KMS-11 (cell line): ENCODE results near the gene IQCM.

Source experiments
- H2AFZ ChIP-seq: fragments of 200-600 bp; sonication (generic); 2 replicates; pipeline ENCODE4 v1.6.1; 2016; ENCODE audit warnings: antibody characterized with exemption, mixed run types, low read depth
- H3K27ac ChIP-seq: fragments of 200-600 bp; sonication (generic); 2 replicates; pipeline ENCODE4 v1.6.1; 2016; ENCODE audit warnings: mild to moderate bottlenecking, mixed run types
- H3K27me3 ChIP-seq: fragments of 200-600 bp; sonication (generic); 2 replicates; pipeline ENCODE4 v1.6.1; 2017; ENCODE audit warnings: mild to moderate bottlenecking, low read depth, mixed run types, moderate library complexity; ENCODE audit not compliant: insufficient read depth
- H3K36me3 ChIP-seq: fragments of 200-600 bp; sonication (generic); 2 replicates; pipeline ENCODE4 v1.6.1; 2017; ENCODE audit warnings: mild to moderate bottlenecking, mixed run types; ENCODE audit not compliant: insufficient read depth
- H3K4me1 ChIP-seq: fragments of 200-600 bp; sonication (generic); 2 replicates; pipeline ENCODE4 v1.6.1; 2016; ENCODE audit warnings: mild to moderate bottlenecking, low read depth, mixed run types; ENCODE audit not compliant: poor library complexity, severe bottlenecking
- H3K4me2 ChIP-seq: fragments of 200-600 bp; sonication (generic); 2 replicates; pipeline ENCODE4 v1.7.0; 2016; ENCODE audit warnings: mild to moderate bottlenecking, mixed run types
- H3K4me3 ChIP-seq: fragments of 200-600 bp; sonication (generic); IDR thresholded peaks from 2 replicates; pipeline ENCODE4 v1.6.1; 2017; ENCODE audit warnings: low read depth, low read length, mixed read lengths; ENCODE audit not compliant: insufficient read depth
- H3K79me2 ChIP-seq: fragments of 200-600 bp; sonication (generic); 2 replicates; pipeline ENCODE4 v1.6.1; 2016; ENCODE audit warnings: low read depth, mixed run types; ENCODE audit not compliant: insufficient read depth
- H3K9ac ChIP-seq: fragments of 200-600 bp; sonication (generic); 2 replicates; pipeline ENCODE4 v1.6.1; 2016; ENCODE audit warnings: mild to moderate bottlenecking, mixed run types
- H4K20me1 ChIP-seq: fragments of 200-600 bp; sonication (generic); 2 replicates; pipeline ENCODE4 v1.6.1; 2016; ENCODE audit warnings: mild to moderate bottlenecking, mixed run types; ENCODE audit not compliant: insufficient read depth
- TF ChIP-seq, protein P1 (sequence below): fragments of 200-600 bp; sonication (generic); conservative IDR thresholded peaks from 2 replicates; pipeline ENCODE4 v1.6.1; 2017; ENCODE audit warnings: low read depth, mild to moderate bottlenecking, antibody characterized with exemption, low read length, moderate library complexity, mixed read lengths

The IQCM gene

DNA sequence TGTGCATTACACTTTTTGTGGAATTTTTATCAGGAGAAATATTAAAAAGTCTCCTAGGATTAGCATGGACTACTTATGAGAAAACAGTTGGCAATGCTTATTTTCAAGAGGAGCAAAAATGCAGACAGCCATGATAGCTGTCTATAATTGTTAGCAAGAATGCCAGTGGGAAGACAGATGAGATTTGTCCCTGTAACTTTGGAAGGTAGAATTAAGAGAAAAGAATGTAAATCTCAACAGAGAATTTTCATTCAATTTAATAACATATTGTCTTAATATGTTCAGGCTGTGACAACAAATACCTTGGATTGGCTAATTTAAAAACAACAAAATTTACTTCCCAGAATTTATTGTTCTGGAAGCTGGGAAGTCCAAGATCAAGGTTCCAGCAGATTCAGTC is 349.2 kb downstream of the IQCM start:
- H3K9ac ChIP-seq, result no peak overlapping the region
- H3K79me2 ChIP-seq, result no peaks in the 10 kb centered on the region
- H3K27me3 ChIP-seq, result no peaks in the 10 kb centered on the region
- no peaks in the 10 kb centered on the region for H4K20me1 ChIP-seq
- H2AFZ ChIP-seq, result no peak overlapping the region
- TF ChIP-seq, protein P1, sequence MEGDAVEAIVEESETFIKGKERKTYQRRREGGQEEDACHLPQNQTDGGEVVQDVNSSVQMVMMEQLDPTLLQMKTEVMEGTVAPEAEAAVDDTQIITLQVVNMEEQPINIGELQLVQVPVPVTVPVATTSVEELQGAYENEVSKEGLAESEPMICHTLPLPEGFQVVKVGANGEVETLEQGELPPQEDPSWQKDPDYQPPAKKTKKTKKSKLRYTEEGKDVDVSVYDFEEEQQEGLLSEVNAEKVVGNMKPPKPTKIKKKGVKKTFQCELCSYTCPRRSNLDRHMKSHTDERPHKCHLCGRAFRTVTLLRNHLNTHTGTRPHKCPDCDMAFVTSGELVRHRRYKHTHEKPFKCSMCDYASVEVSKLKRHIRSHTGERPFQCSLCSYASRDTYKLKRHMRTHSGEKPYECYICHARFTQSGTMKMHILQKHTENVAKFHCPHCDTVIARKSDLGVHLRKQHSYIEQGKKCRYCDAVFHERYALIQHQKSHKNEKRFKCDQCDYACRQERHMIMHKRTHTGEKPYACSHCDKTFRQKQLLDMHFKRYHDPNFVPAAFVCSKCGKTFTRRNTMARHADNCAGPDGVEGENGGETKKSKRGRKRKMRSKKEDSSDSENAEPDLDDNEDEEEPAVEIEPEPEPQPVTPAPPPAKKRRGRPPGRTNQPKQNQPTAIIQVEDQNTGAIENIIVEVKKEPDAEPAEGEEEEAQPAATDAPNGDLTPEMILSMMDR, result no peak
- H3K27ac ChIP-seq, result no peak overlapping the region
- no peak overlapping the region for H3K4me2 ChIP-seq
- H3K36me3 ChIP-seq, result no peaks in the 10 kb centered on the region
- H3K4me3 ChIP-seq, result no peak overlapping the region
- no peaks in the 10 kb centered on the region for H3K4me1 ChIP-seq

- no peaks in the 10 kb centered on the region for H4K20me1 ChIP-seq
These were observed 349.7 kb downstream of the IQCM start for GRCh38 chr4:149465955-149466354.

GRCh38 chr4:149443537-149443936 is 372.1 kb downstream of the IQCM start:
- H3K36me3 ChIP-seq, result no peaks in the 10 kb centered on the region
- H2AFZ ChIP-seq, result no peak overlapping the region
- H3K79me2 ChIP-seq, result no peaks in the 10 kb centered on the region
- peaks cover 13% of the 10 kb centered on the region for H3K4me1 ChIP-seq
- H4K20me1 ChIP-seq, result no peaks in the 10 kb centered on the region
- H3K27ac ChIP-seq, result no peak overlapping the region
- H3K4me2 ChIP-seq, result no peak overlapping the region
- H3K27me3 ChIP-seq, result no peaks in the 10 kb centered on the region
- TF ChIP-seq, protein P1, result no peak
- H3K4me3 ChIP-seq, result no peak overlapping the region
- no peak overlapping the region for H3K9ac ChIP-seq

More at GRCh38 chr4:149465955-149466354, 349.7 kb downstream of the IQCM start:
- no peak overlapping the region for H3K9ac ChIP-seq
- no peak overlapping the region for H2AFZ ChIP-seq
- H3K79me2 ChIP-seq, result no peaks in the 10 kb centered on the region
- TF ChIP-seq, protein P1, result no peak
- no peaks in the 10 kb centered on the region for H3K27me3 ChIP-seq
- no peak overlapping the region for H3K4me2 ChIP-seq
- no peaks in the 10 kb centered on the region for H3K36me3 ChIP-seq
- H3K27ac ChIP-seq, result no peak overlapping the region
- H3K4me1 ChIP-seq, result no peaks in the 10 kb centered on the region
- no peak overlapping the region for H3K4me3 ChIP-seq

DNA sequence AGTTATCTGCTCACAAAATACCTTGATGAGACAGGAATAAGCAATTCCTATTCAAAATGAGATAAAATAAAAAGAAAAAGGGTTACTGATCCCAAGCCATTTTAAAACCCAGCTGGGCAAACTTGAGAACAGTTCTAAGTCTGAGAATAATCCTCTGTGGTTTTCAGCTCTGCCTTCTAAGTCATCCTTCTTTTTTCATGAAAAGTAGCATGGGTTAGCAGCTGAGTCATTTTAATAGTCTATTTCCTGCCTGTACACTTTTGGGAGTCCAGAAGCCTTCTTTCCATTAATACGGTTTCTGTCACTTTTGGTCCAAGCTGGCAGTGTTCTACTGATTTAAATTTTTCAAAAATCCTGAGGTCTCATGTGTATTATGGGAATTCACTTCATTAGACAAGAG is 374.3 kb downstream of the IQCM start:
- Histone ChIP-seq H2AFZ (no peak overlapping the region), H3K36me3 (no peaks in the 10 kb centered on the region), H3K4me1 (peaks cover 13% of the 10 kb centered on the region), H3K4me2 (no peak overlapping the region), H3K27ac (no peak overlapping the region), H3K4me3 (no peak overlapping the region), H3K79me2 (no peaks in the 10 kb centered on the region), H3K9ac (no peak overlapping the region), H4K20me1 (no peaks in the 10 kb centered on the region), H3K27me3 (no peaks in the 10 kb centered on the region)
- TF ChIP-seq, protein P1, result no peak

DNA sequence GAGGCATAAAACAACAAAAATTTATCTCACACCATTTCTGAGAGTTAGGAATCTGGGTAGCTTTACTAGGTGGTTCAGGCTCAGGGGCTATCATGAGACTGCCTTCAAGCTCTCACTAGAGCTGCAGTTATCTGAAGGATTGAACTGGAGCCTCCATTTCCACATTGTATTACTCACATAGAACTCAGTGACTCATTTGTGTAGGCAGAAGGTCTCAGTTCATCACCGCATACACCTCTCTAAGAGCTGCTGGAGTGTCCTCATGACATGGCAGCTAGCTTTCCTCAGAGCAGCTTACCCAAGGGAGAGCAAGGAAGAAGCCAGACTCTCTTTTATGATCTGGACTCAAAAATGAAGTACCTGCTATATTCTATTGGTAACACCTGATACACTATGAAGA is 389.2 kb downstream of the IQCM start:
- TF ChIP-seq, protein P1, result no peak
- Histone ChIP-seq H2AFZ (no peak overlapping the region), H3K4me1 (no peaks in the 10 kb centered on the region), H3K9ac (no peak overlapping the region), H3K4me3 (no peak overlapping the region), H4K20me1 (no peaks in the 10 kb centered on the region), H3K4me2 (no peak overlapping the region), H3K27ac (no peak overlapping the region), H3K36me3 (no peaks in the 10 kb centered on the region; the same call in 1 of the 2 replicates), H3K79me2 (no peaks in the 10 kb centered on the region), H3K27me3 (no peaks in the 10 kb centered on the region)
